KMS-11 (cell line): ENCODE results near the gene FOXM1.
A peak's percentile ranks its signal among the peaks of the same experiment; 100 is the strongest.

Experiments used
- H2AFZ ChIP-seq: fragments of 200-600 bp; sonication (generic); 2 replicates; pipeline ENCODE4 v1.6.1; 2016; ENCODE audit warnings: antibody characterized with exemption, mixed run types, low read depth
- H3K27ac ChIP-seq: fragments of 200-600 bp; sonication (generic); 2 replicates; pipeline ENCODE4 v1.6.1; 2016; ENCODE audit warnings: mild to moderate bottlenecking, mixed run types
- H3K27me3 ChIP-seq: fragments of 200-600 bp; sonication (generic); 2 replicates; pipeline ENCODE4 v1.6.1; 2017; ENCODE audit warnings: mild to moderate bottlenecking, low read depth, mixed run types, moderate library complexity; ENCODE audit not compliant: insufficient read depth
- H3K36me3 ChIP-seq: fragments of 200-600 bp; sonication (generic); 2 replicates; pipeline ENCODE4 v1.6.1; 2017; ENCODE audit warnings: mild to moderate bottlenecking, mixed run types; ENCODE audit not compliant: insufficient read depth
- H3K4me1 ChIP-seq: fragments of 200-600 bp; sonication (generic); 2 replicates; pipeline ENCODE4 v1.6.1; 2016; ENCODE audit warnings: mild to moderate bottlenecking, low read depth, mixed run types; ENCODE audit not compliant: poor library complexity, severe bottlenecking
- H3K4me2 ChIP-seq: fragments of 200-600 bp; sonication (generic); 2 replicates; pipeline ENCODE4 v1.7.0; 2016; ENCODE audit warnings: mild to moderate bottlenecking, mixed run types
- H3K4me3 ChIP-seq: fragments of 200-600 bp; sonication (generic); IDR thresholded peaks from 2 replicates; pipeline ENCODE4 v1.6.1; 2017; ENCODE audit warnings: low read depth, low read length, mixed read lengths; ENCODE audit not compliant: insufficient read depth
- H3K79me2 ChIP-seq: fragments of 200-600 bp; sonication (generic); 2 replicates; pipeline ENCODE4 v1.6.1; 2016; ENCODE audit warnings: low read depth, mixed run types; ENCODE audit not compliant: insufficient read depth
- H3K9ac ChIP-seq: fragments of 200-600 bp; sonication (generic); 2 replicates; pipeline ENCODE4 v1.6.1; 2016; ENCODE audit warnings: mild to moderate bottlenecking, mixed run types
- H4K20me1 ChIP-seq: fragments of 200-600 bp; sonication (generic); 2 replicates; pipeline ENCODE4 v1.6.1; 2016; ENCODE audit warnings: mild to moderate bottlenecking, mixed run types; ENCODE audit not compliant: insufficient read depth
- TF ChIP-seq, protein P1 (sequence below): fragments of 200-600 bp; sonication (generic); conservative IDR thresholded peaks from 2 replicates; pipeline ENCODE4 v1.6.1; 2017; ENCODE audit warnings: low read depth, mild to moderate bottlenecking, antibody characterized with exemption, low read length, moderate library complexity, mixed read lengths

The FOXM1 gene

DNA sequence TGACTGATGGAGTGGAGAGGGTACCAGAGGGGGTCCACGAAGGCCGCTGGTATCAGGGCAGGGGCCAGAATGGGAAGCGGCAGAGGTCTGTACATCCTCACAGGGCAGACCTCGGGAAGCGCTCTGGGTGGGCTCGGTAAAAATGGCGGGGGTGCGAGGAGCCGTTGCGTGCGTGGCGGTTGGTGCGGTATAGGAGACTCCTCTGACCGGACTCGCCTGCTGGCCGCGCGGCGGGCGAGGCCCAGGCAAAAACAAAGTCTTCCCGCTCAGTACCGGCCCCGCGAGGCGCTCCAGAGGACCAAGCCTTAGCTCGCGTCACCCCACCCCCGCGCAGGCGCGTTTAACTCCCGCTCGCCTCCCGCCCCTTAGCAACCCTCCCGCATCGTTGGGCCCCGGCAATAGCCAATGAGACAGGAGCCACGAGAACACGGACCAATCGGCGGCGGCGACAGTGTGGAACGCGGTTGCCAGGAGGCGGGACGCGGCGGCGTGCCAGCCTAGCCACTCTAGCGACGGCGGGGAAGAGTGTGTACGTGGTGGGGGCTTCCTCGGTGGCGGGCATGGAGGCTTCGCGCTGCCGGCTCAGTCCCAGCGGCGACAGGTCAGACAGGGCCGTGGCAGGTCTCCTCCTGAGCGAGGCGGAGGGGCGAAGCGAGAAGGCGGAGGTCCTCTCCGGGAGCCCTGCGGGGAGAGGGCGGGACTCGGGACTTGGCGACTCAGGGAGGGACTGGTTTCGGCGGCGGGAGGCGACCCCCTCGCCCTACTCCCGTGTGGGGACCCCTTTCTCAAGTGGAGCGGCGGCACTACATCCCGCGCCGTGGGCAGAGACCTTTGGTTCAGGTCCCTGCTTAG, 13.6 kb upstream of the FOXM1 start, which contains the start of gene TULP3:
TULP3 (plus strand) TSS at position 504 of the 852 bp plus-strand sequence; CDS start at position 561, 57 bp downstream.
- peak within 1 kb of the TSS; percentile 57 for H3K9ac ChIP-seq
- H3K36me3 ChIP-seq = no peaks in the 10 kb centered on the region
- TF ChIP-seq, protein P1, sequence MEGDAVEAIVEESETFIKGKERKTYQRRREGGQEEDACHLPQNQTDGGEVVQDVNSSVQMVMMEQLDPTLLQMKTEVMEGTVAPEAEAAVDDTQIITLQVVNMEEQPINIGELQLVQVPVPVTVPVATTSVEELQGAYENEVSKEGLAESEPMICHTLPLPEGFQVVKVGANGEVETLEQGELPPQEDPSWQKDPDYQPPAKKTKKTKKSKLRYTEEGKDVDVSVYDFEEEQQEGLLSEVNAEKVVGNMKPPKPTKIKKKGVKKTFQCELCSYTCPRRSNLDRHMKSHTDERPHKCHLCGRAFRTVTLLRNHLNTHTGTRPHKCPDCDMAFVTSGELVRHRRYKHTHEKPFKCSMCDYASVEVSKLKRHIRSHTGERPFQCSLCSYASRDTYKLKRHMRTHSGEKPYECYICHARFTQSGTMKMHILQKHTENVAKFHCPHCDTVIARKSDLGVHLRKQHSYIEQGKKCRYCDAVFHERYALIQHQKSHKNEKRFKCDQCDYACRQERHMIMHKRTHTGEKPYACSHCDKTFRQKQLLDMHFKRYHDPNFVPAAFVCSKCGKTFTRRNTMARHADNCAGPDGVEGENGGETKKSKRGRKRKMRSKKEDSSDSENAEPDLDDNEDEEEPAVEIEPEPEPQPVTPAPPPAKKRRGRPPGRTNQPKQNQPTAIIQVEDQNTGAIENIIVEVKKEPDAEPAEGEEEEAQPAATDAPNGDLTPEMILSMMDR = no peak
- H3K27ac ChIP-seq = peak within 1 kb of the TSS; percentile 39
- H4K20me1 ChIP-seq = no peaks in the 10 kb centered on the region
- peak within 1 kb of the TSS; percentile 81 for H3K4me2 ChIP-seq
- H3K79me2 ChIP-seq = no peaks in the 10 kb centered on the region; the same call in 1 of the 2 replicates
- H3K4me3 ChIP-seq = no peak within 1 kb of the TSS
- H2AFZ ChIP-seq = peak within 1 kb of the TSS; percentile 57
- H3K27me3 ChIP-seq = no peaks in the 10 kb centered on the region
- H3K4me1 ChIP-seq = peaks cover 8% of the 10 kb centered on the region

DNA sequence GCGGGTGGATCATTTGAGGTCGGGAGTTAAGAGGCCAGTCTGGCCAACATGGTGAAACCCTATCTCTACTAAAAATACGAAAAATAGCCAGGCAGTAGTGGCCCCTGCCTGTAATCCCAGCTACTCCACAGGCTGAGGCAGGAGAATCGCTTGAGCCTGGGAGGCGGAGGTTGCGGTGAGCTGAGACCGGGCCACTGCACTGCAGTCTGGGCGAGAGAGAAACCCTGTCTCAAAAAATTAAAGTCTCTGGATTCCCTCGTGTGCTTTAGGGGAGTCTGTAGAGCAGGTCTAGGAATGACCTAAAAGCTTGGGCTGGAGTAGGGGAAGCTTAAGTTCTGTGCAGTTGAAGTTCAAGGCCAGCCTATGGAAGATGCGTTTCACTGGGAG, 13.0 kb upstream of the FOXM1 start:
- H4K20me1 ChIP-seq = no peaks in the 10 kb centered on the region
- TF ChIP-seq, protein P1 = no peak
- H2AFZ ChIP-seq = peak overlapping the region; percentile 57; the same call in 1 of the 2 replicates
- H3K27ac ChIP-seq = peak overlapping the region; percentile 39
- no peaks in the 10 kb centered on the region for H3K36me3 ChIP-seq
- H3K4me1 ChIP-seq = peaks cover 8% of the 10 kb centered on the region
- H3K4me2 ChIP-seq = peak overlapping the region; percentile 79
- no peaks in the 10 kb centered on the region for H3K27me3 ChIP-seq
- no peaks in the 10 kb centered on the region; the same call in 1 of the 2 replicates for H3K79me2 ChIP-seq
- H3K9ac ChIP-seq = peak overlapping the region; percentile 57
- H3K4me3 ChIP-seq = no peak overlapping the region

DNA sequence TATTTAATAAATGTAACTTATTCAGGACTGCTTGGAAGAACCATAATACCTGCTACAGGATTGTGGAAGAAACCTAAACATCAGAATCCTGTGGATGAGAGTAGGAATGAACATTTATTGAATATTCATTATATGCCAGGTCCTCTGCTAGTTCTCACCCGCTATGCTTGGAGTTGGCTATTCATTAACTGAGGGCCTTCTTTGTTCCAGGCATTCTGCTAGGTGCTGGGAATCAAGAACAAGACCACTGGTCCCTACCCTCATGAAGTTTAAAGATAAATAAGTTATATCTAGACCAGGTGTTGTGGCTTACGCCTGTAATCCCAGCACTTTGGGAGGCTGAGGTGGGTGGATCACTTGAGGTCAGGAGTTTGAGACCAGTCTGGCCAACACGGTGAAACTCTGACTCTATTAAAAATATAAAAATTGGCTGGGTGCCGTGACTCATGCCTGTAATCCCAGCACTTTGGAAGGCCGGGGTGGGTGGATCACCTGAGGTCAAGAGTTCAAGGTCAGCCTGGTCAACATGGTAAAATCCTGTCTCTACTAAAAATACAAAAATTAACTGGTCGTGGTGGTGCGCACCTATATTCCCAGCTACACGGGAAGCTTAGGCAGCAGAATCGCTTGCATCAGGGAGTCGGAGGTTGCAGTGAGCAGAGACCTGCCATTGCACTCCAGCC, 9.9 kb upstream of the FOXM1 start:
- Histone ChIP-seq H3K27ac (no peak overlapping the region), H3K4me2 (no peak overlapping the region), H3K36me3 (no peaks in the 10 kb centered on the region)

DNA sequence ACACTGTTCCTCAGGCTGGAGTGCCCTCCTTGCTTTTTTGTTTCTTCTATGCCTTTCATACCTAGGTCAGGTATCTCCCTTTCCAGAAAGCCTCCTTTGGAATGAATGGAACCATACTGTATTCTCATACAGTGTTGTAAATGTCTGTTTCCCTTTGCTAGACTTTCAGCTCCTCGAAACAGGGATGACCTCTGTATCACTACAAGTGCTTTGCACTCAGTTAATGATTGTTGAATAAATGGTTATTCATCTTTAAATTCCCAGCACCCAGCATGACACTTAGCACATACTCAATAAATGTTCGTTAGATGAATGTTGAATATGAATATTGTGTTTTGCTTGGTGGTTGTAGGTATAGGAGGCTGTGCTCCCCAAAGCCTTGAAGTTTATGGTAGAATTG, 7.8 kb upstream of the FOXM1 start:
- Histone ChIP-seq H3K27ac (no peak overlapping the region), H3K79me2 (peaks cover 2% of the 10 kb centered on the region), H3K36me3 (no peaks in the 10 kb centered on the region), H3K4me1 (no peaks in the 10 kb centered on the region), H3K9ac (no peak overlapping the region), H2AFZ (no peak overlapping the region), H4K20me1 (no peaks in the 10 kb centered on the region), H3K4me2 (no peak overlapping the region), H3K27me3 (no peaks in the 10 kb centered on the region), H3K4me3 (no peak overlapping the region)
- TF ChIP-seq, protein P1 = no peak

More for the DNA sequence above, 9.9 kb upstream of the FOXM1 start:
- H2AFZ ChIP-seq = no peak overlapping the region
- H4K20me1 ChIP-seq = no peaks in the 10 kb centered on the region
- H3K27me3 ChIP-seq = no peaks in the 10 kb centered on the region
- H3K79me2 ChIP-seq = no peaks in the 10 kb centered on the region; the same call in 1 of the 2 replicates
- TF ChIP-seq, protein P1 = no peak
- H3K9ac ChIP-seq = no peak overlapping the region
- H3K4me1 ChIP-seq = peaks cover 6% of the 10 kb centered on the region
- no peak overlapping the region for H3K4me3 ChIP-seq
